HG03108 (cell line): ENCODE results near the gene ARF6.
"Not testable (repeated sequence)": the region's sequence is repeated elsewhere in the genome, so short reads cannot be mapped to it uniquely, and the experiment has no call there.

Experiments
- ATAC-seq: cut with Tn5 transposase; IDR thresholded peaks from one replicate; pipeline ENCODE4 v1.9.1; 2021; ENCODE audit warnings: moderate library complexity; ENCODE audit not compliant: unreplicated experiment

ARF6 gene

GRCh38 chr14:49905989-49906388 lies 13.1 kb downstream of the ARF6 start:
- no peak for ATAC-seq

- no peak for ATAC-seq
Observed at GRCh38 chr14:49907186-49907585, 14.3 kb downstream of the ARF6 start.

- ATAC-seq, result no peak
Observed at GRCh38 chr14:49908433-49908782, 15.5 kb downstream of the ARF6 start.

- ATAC-seq, result no peak
Observed at GRCh38 chr14:49909016-49909415, 16.1 kb downstream of the ARF6 start.

GRCh38 chr14:49915085-49915484 lies 22.2 kb downstream of the ARF6 start:
- ATAC-seq, result no peak

GRCh38 chr14:49918706-49919105 lies 25.8 kb downstream of the ARF6 start:
- ATAC-seq, result no peak

- ATAC-seq, result no peak
Observed at GRCh38 chr14:49919825-49920659, 27.2 kb downstream of the ARF6 start.

GRCh38 chr14:49920935-49921334 lies 28.1 kb downstream of the ARF6 start:
- no peak for ATAC-seq

- no peak for ATAC-seq
Observed at GRCh38 chr14:49921401-49921800, 28.5 kb downstream of the ARF6 start.

GRCh38 chr14:49923442-49923841 lies 30.6 kb downstream of the ARF6 start:
- ATAC-seq, result no peak

- no peak for ATAC-seq
Observed at GRCh38 chr14:49923881-49924280, 31.0 kb downstream of the ARF6 start.

GRCh38 chr14:49924852-49925251 lies 32.0 kb downstream of the ARF6 start:
- ATAC-seq, result no peak

- ATAC-seq, result no peak
Observed at GRCh38 chr14:49926803-49927202, 33.9 kb downstream of the ARF6 start.

GRCh38 chr14:49928015-49928414 lies 35.1 kb downstream of the ARF6 start:
- no peak for ATAC-seq

GRCh38 chr14:49930720-49931119 lies 37.8 kb downstream of the ARF6 start:
- no peak for ATAC-seq

- no peak for ATAC-seq
Observed at GRCh38 chr14:49931523-49931922, 38.6 kb downstream of the ARF6 start.

GRCh38 chr14:49933128-49933527 lies 40.2 kb downstream of the ARF6 start:
- no peak for ATAC-seq

- ATAC-seq, result no peak
Observed at GRCh38 chr14:49933704-49934103, 40.8 kb downstream of the ARF6 start.

- no peak for ATAC-seq
Observed at GRCh38 chr14:49934646-49935045, 41.8 kb downstream of the ARF6 start.

- no peak for ATAC-seq
Observed at GRCh38 chr14:49935526-49935925, 42.6 kb downstream of the ARF6 start.

- not testable (repeated sequence) for ATAC-seq
Observed at GRCh38 chr14:49936246-49936645, 43.4 kb downstream of the ARF6 start.

GRCh38 chr14:49936882-49937281 lies 44.0 kb downstream of the ARF6 start:
- ATAC-seq, result not testable (repeated sequence)

GRCh38 chr14:49939215-49939614 lies 46.3 kb downstream of the ARF6 start:
- ATAC-seq, result not testable (repeated sequence)
